Stomach (tissue), 4 donors: Measurements from ENCODE around the gene TMEM134.

Experiments used
- CTCF ChIP-seq, 7 experiments: fragments of 450-650 bp in 4 of 7; fragments of 200-600 bp in 3 of 7; sonication (generic) in 3 of 7; IDR thresholded peaks; one replicate each; pipeline ENCODE4 v1.5.1; 2016 to 2019; ENCODE audit warnings: antibody characterized with exemption in 7 of 7, control low read depth in 2 of 7, mild to moderate bottlenecking in 1 of 7
- POLR2A ChIP-seq, 4 donors: fragments of 450-650 bp; IDR thresholded peaks; one replicate each; pipeline ENCODE4 v1.6.1; 2016; ENCODE audit warnings: antibody characterized with exemption in 4 of 4, control low read depth in 2 of 4, mild to moderate bottlenecking in 1 of 4, moderate library complexity in 1 of 4
- POLR2AphosphoS5 ChIP-seq, 3 donors: sonication (generic); formaldehyde crosslinking; IDR thresholded peaks; one replicate each; pipeline ENCODE4 v1.6.1; 2016; ENCODE audit warnings: antibody characterized with exemption in 3 of 3

- no peak for TF ChIP-seq CTCF (IDR thresholded peaks at IDR 0.05)
- TF ChIP-seq POLR2AphosphoS5 (IDR thresholded peaks at IDR 0.05) = no peak
- no peak for TF ChIP-seq POLR2A (IDR thresholded peaks at IDR 0.05)
Measured at GRCh38 chr11:67491276-67492068, 22.4 kb upstream of the TMEM134 start.
